Endothelial cell of umbilical vein (primary cell): Measurements from ENCODE around the gene HTRA1. TPM values are rescaled to one million over a fixed set of nuclear protein-coding genes. Genes with fewer than 3 reads are reported as not detected.

Experiments
- BruUV-seq: library from RNA; stranded (reverse); fragments of 400-500 nt; replicated peaks from 2 replicates; lab custom pipeline; 2021; lab: Mats Ljungman, UMichigan
- CTCF ChIA-PET: fragments of 300-600, 350-600 bp; sonication (Branson Sonifier 250); formaldehyde crosslinking; loops from one replicate; lab custom pipeline; 2021; ENCODE audit warnings: antibody characterized with exemption, inconsistent platforms; lab: Charles Lee
- POLR2A ChIA-PET: fragments of 300-600, 350-600 bp; sonication (Branson Sonifier 250); formaldehyde crosslinking; loops from one replicate; lab custom pipeline; 2021; ENCODE audit warnings: antibody characterized with exemption, inconsistent platforms; lab: Charles Lee
- DNase-seq: peaks from one replicate; pipeline ENCODE4 v3.0.0-alpha.2; 2011; ENCODE audit warnings: low read depth, low spot score
- FAIRE-seq: peaks from 2 replicates; lab custom pipeline; 2011; peaks lifted over from hg19 to GRCh38; lab: Jason Lieb, UNC
- H2AFZ ChIP-seq: 2 replicates; pipeline ENCODE4 v1.6.0; 2012; ENCODE audit warnings: low read depth, low read length, control low read depth, inconsistent platforms
- H3K27ac ChIP-seq: 2 replicates; pipeline ENCODE4 v1.5.1; 2011; ENCODE audit warnings: low read depth, mild to moderate bottlenecking, control low read depth, low read length, moderate library complexity; ENCODE audit not compliant: insufficient read depth
- H3K27me3 ChIP-seq, 2 experiments: 2 replicates each; pipeline versions ENCODE4 v1.6.0 to v1.6.1; 2011; ENCODE audit warnings: low read length in 2 of 2, mixed read lengths in 1 of 2; ENCODE audit not compliant: control insufficient read depth in 2 of 2, insufficient read depth in 2 of 2
- H3K36me3 ChIP-seq, 2 experiments: 2 replicates in 1 of 2; 3 replicates in 1 of 2; pipeline ENCODE4 v1.5.1; 2011; ENCODE audit warnings: low read length in 2 of 2, mild to moderate bottlenecking in 1 of 2, moderate library complexity in 1 of 2; ENCODE audit not compliant: control insufficient read depth in 2 of 2, insufficient read depth in 2 of 2; ENCODE audit errors: extremely low read depth in 1 of 2
- H3K4me1 ChIP-seq: 3 replicates; pipeline ENCODE4 v1.5.1; 2011; ENCODE audit warnings: mild to moderate bottlenecking, low read length; ENCODE audit not compliant: control insufficient read depth, insufficient read depth; ENCODE audit errors: extremely low read depth
- H3K4me2 ChIP-seq: 2 replicates; pipeline ENCODE4 v1.6.1; 2011; ENCODE audit warnings: low read length, control low read depth, mixed read lengths; ENCODE audit not compliant: insufficient read depth
- H3K4me3 ChIP-seq, 3 experiments: fragments of 200-600 bp in 1 of 3; sonication (generic), shearing (Covaris generic) in 1 of 3; replicated peaks in 1 of 3; 2 replicates each; pipeline ENCODE4 v1.5.1; 2011 to 2016; ENCODE audit warnings: control low read depth in 3 of 3, low read length in 3 of 3, mild to moderate bottlenecking in 2 of 3, inconsistent platforms in 1 of 3, low read depth in 1 of 3, moderate library complexity in 1 of 3; ENCODE audit not compliant: insufficient read depth in 1 of 3
- H3K79me2 ChIP-seq: 2 replicates; pipeline ENCODE4 v1.6.0; 2012; ENCODE audit warnings: low read length, inconsistent platforms; ENCODE audit not compliant: control insufficient read depth, insufficient read depth
- H3K9ac ChIP-seq: replicated peaks from 2 replicates; pipeline ENCODE3; 2011; ENCODE audit warnings: low read length, control low read depth; ENCODE audit not compliant: insufficient read depth; ENCODE audit errors: extremely low read depth
- H3K9me1 ChIP-seq: replicated peaks from 3 replicates; pipeline ENCODE4 v1.6.0; 2011; ENCODE audit warnings: mild to moderate bottlenecking, low read length; ENCODE audit not compliant: control insufficient read depth, insufficient read depth; ENCODE audit errors: extremely low read depth
- H3K9me3 ChIP-seq: replicated peaks from 2 replicates; pipeline ENCODE4 v1.5.1; 2012; ENCODE audit warnings: low read length, inconsistent platforms; ENCODE audit not compliant: control insufficient read depth, insufficient read depth
- H4K20me1 ChIP-seq: replicated peaks from 2 replicates; pipeline ENCODE3; 2011; ENCODE audit warnings: mild to moderate bottlenecking, low read length; ENCODE audit not compliant: control insufficient read depth, insufficient read depth; ENCODE audit errors: extremely low read depth
- CTCF ChIP-seq, 2 donors: IDR thresholded peaks; 1 replicate in 1 of 2; 2 replicates in 1 of 2; pipeline ENCODE4 v1.5.1; 2011; ENCODE audit warnings: low read length in 2 of 2, mild to moderate bottlenecking in 2 of 2, moderate library complexity in 2 of 2, control low read depth in 1 of 2, inconsistent platforms in 1 of 2, low read depth in 1 of 2; ENCODE audit not compliant: insufficient read depth in 1 of 2; ENCODE audit errors: extremely low read depth in 1 of 2
- EZH2 ChIP-seq: IDR thresholded peaks from 2 replicates; pipeline ENCODE4 v1.6.1; 2012; ENCODE audit warnings: borderline replicate concordance, low read depth, mild to moderate bottlenecking, moderate library complexity, low read length, inconsistent platforms; ENCODE audit not compliant: severe bottlenecking
- FOS ChIP-seq: IDR thresholded peaks from 2 replicates; pipeline ENCODE4 v1.6.1; 2011; ENCODE audit warnings: mild to moderate bottlenecking, low read length, moderate library complexity, borderline replicate concordance; ENCODE audit not compliant: insufficient read depth
- GATA2 ChIP-seq: IDR thresholded peaks from 2 replicates; pipeline ENCODE4 v1.7.0; 2011; ENCODE audit warnings: low read depth, mild to moderate bottlenecking, moderate library complexity, mixed read lengths, low read length; ENCODE audit not compliant: insufficient read length, insufficient read depth
- JUN ChIP-seq: IDR thresholded peaks from 2 replicates; pipeline ENCODE4 v1.6.1; 2011; ENCODE audit warnings: borderline replicate concordance, low read depth; ENCODE audit not compliant: insufficient read length, insufficient read depth
- MAX ChIP-seq: IDR thresholded peaks from 2 replicates; pipeline ENCODE4 v1.6.1; 2011; ENCODE audit not compliant: insufficient read depth, insufficient read length
- MYC ChIP-seq: IDR thresholded peaks from one replicate; pipeline ENCODE4 v1.6.1; 2011; ENCODE audit warnings: mild to moderate bottlenecking, low read depth, low read length
- POLR2A ChIP-seq: IDR thresholded peaks from 2 replicates; pipeline ENCODE4 v1.6.1; 2012; ENCODE audit warnings: low read depth, mild to moderate bottlenecking, control low read depth, low read length
- POLR2AphosphoS5 ChIP-seq: IDR thresholded peaks from 2 replicates; pipeline ENCODE4 v1.6.1; 2012; ENCODE audit warnings: low read depth, mild to moderate bottlenecking, control low read depth, low read length, moderate library complexity; ENCODE audit not compliant: insufficient read depth
- dilution Hi-C: fragments of 300-500 bp; cut with MboI; formaldehyde crosslinking; loops from one replicate; pipeline ENCODE4 v1.15.0; 2019; ENCODE audit warnings: low sequenced_read_pairs; ENCODE audit not compliant: extremely low pct_ligation_motif_present
- intact Hi-C: fragments of 100-400 bp; cut with micrococcal nuclease; formaldehyde crosslinking; loops from one replicate; pipeline ENCODE4 v1.10.0; 2022
- polyA plus RNA-seq, 4 experiments: library from polyadenylated mRNA; depleted of rRNA in 3 of 4; stranded (reverse) in 3 of 4; unstranded in 1 of 4; fragments of >200 nt; gene quantifications; 2 replicates each; pipeline versions ENCODE4 v1.2.1 to v1.2.3, GENCODE V29; 2011 to 2012; ENCODE audit warnings: missing spikeins in 1 of 4
- total RNA-seq: library from RNA; stranded (reverse); gene quantifications from 2 replicates; pipeline ENCODE4 v1.2.3, GENCODE V29; 2021

Gene HTRA1
- total and polyA plus RNA-seq, 2 donors (not counting 3 experiments of a cell fraction or from before 2014, with no cell fraction given) = 192 to 270 TPM

GRCh38 chr10:122435212-122435827 lies 26.0 kb upstream of the HTRA1 start:
- Histone ChIP-seq H3K36me3 (peaks cover under 1 to 9% of the 10 kb centered on the region in 2 experiments), H3K9me1 (no peaks in the 10 kb centered on the region), H3K4me3 (no peak overlapping the region), H3K4me1 (no peaks in the 10 kb centered on the region), H3K79me2 (no peaks in the 10 kb centered on the region), H3K27me3 (no peaks in the 10 kb centered on the region), H3K9ac (no peak overlapping the region), H4K20me1 (no peaks in the 10 kb centered on the region), H3K4me2 (no peak overlapping the region), H2AFZ (no peak overlapping the region), H3K27ac (no peak overlapping the region), H3K9me3 (no peaks in the 10 kb centered on the region)
- FAIRE-seq (peak; percentile 4), DNase-seq (peak; percentile 64)
- intact Hi-C loops = loop anchor here (1.0 to 5.0 kb wide), 7 partner anchors 93 to 384 kb away; no protein-coding TSS in a partner anchor
- no peak for TF ChIP-seq GATA2
- no peak for TF ChIP-seq MAX
- no peak for TF ChIP-seq POLR2AphosphoS5
- TF ChIP-seq EZH2 = no peak
- TF ChIP-seq FOS = no peak
- TF ChIP-seq CTCF (IDR thresholded peaks at IDR 0.05; ENCODE audit: extremely low read depth in 1 of 2, insufficient read depth in 1 of 2, low read depth in 1 of 2, low read length in 2 of 2) = peak; percentile 8 to 23
- TF ChIP-seq MYC = no peak
- TF ChIP-seq POLR2A = no peak
- no peak for TF ChIP-seq JUN
- dilution Hi-C loops = loop anchor here (25.0 kb wide), 1 partner anchor 148 kb away; no protein-coding TSS in a partner anchor
- ChIA-PET POLR2A (no interaction called here), CTCF (interaction anchor here (0.6 to 4.3 kb wide), 54 partner anchors 10 to 293 kb away, joined by 3 to 191 read pairs (median 4); partner anchors contain the start of genes ARMS2, BTBD16 and PLEKHA1)
- no TSS peak for BruUV-seq
